HG03432 (cell line): ENCODE measurements around the gene CLEC1B.
"Not testable (repeated sequence)": the region's sequence is repeated elsewhere in the genome, so short reads cannot be mapped to it uniquely, and the experiment has no call there.

ENCODE experiments used
- ATAC-seq: cut with Tn5 transposase; IDR thresholded peaks from one replicate; pipeline ENCODE4 v1.9.1; 2021; ENCODE audit warnings: mild to moderate bottlenecking, moderate library complexity; ENCODE audit not compliant: unreplicated experiment

CLEC1B gene

GRCh38 chr12:9975614-9976013, 23.3 kb downstream of the CLEC1B start:
- no peak for ATAC-seq

- not testable (repeated sequence) for ATAC-seq
Observed at GRCh38 chr12:9974731-9975130, 24.2 kb downstream of the CLEC1B start.

GRCh38 chr12:9973949-9974348, 25.0 kb downstream of the CLEC1B start:
- no peak for ATAC-seq

GRCh38 chr12:9971181-9971580, 27.7 kb downstream of the CLEC1B start, which contains the start of gene CLEC12A:
TSS of gene CLEC12A (plus strand) at chr12:9971409. CDS start at chr12:9971597, 188 bp downstream.
- ATAC-seq = no peak

GRCh38 chr12:9969673-9970072, 29.2 kb downstream of the CLEC1B start:
- no peak for ATAC-seq

GRCh38 chr12:9961901-9962300, 37.0 kb downstream of the CLEC1B start:
- no peak for ATAC-seq

GRCh38 chr12:9961106-9961505, 37.8 kb downstream of the CLEC1B start:
- ATAC-seq = no peak

- ATAC-seq = no peak
Observed at GRCh38 chr12:9960590-9960989, 38.3 kb downstream of the CLEC1B start.

- no peak for ATAC-seq
Observed at GRCh38 chr12:9957834-9958233, 41.1 kb downstream of the CLEC1B start.

GRCh38 chr12:9952954-9953729, 45.8 kb downstream of the CLEC1B start:
- ATAC-seq = not testable (repeated sequence)

- ATAC-seq = peak; percentile 36
Observed at GRCh38 chr12:9951026-9951675, 47.8 kb downstream of the CLEC1B start.

GRCh38 chr12:9948606-9949296, 50.2 kb downstream of the CLEC1B start:
- ATAC-seq = peak; percentile 94

GRCh38 chr12:9947674-9948073, 51.2 kb downstream of the CLEC1B start:
- ATAC-seq = no peak

GRCh38 chr12:9944391-9944790, 54.5 kb downstream of the CLEC1B start:
- ATAC-seq = no peak

GRCh38 chr12:9943240-9943639, 55.7 kb downstream of the CLEC1B start:
- ATAC-seq = peak; percentile 52
